ENCODE data around the gene IL13.

GRCh38 chr5:132621699-132622098 is 36.3 kb upstream of the IL13 start:
- TF ChIP-seq POLR2A (IDR thresholded peaks at IDR 0.05; ENCODE audit: low read depth, low read length) (no peak), POLR2AphosphoS5 (IDR thresholded peaks at IDR 0.05; ENCODE audit: insufficient read depth, low read depth, low read length) (no peak), CTCF (IDR thresholded peaks at IDR 0.05; ENCODE audit: extremely low read depth in 1 of 2, insufficient read depth in 1 of 2, low read depth in 1 of 2, low read length in 2 of 2) (no peak)
